HUES48 (cell line): Measurements from ENCODE around the gene RARB.

Experiments used
- H3K27ac ChIP-seq: one replicate; pipeline ENCODE4 v1.7.0; 2013; ENCODE audit warnings: low read depth, low read length, inconsistent platforms
- H3K27me3 ChIP-seq: 2 replicates; pipeline ENCODE4 v1.6.1; 2013; ENCODE audit warnings: mild to moderate bottlenecking, low read length; ENCODE audit not compliant: control insufficient read depth, insufficient read depth
- H3K36me3 ChIP-seq: 2 replicates; pipeline ENCODE4 v1.6.1; 2013; ENCODE audit warnings: low read length; ENCODE audit not compliant: control insufficient read depth, insufficient read depth
- H3K4me1 ChIP-seq: 2 replicates; pipeline ENCODE4 v1.6.1; 2013; ENCODE audit warnings: mild to moderate bottlenecking, low read length; ENCODE audit not compliant: control insufficient read depth, insufficient read depth
- H3K4me3 ChIP-seq: 2 replicates; pipeline ENCODE4 v1.5.1; 2013; ENCODE audit warnings: mild to moderate bottlenecking, low read depth, low read length
- H3K9ac ChIP-seq: 2 replicates; pipeline ENCODE4 v1.6.1; 2013; ENCODE audit warnings: mild to moderate bottlenecking, low read depth, low read length, moderate library complexity
- H3K9me3 ChIP-seq: 2 replicates; pipeline ENCODE4 v1.6.1; 2013; ENCODE audit warnings: low read length; ENCODE audit not compliant: control insufficient read depth, insufficient read depth

RARB gene

GRCh38 chr3:25552251-25552650 is 124.2 kb downstream of the RARB start:
- no peaks in the 10 kb centered on the region for H3K9me3 ChIP-seq

GRCh38 chr3:25554376-25554775 is 126.3 kb downstream of the RARB start:
- Histone ChIP-seq H3K4me3 (no peak overlapping the region), H3K9me3 (no peaks in the 10 kb centered on the region), H3K27me3 (no peaks in the 10 kb centered on the region), H3K36me3 (no peaks in the 10 kb centered on the region), H3K27ac (no peak overlapping the region), H3K4me1 (no peaks in the 10 kb centered on the region), H3K9ac (no peak overlapping the region)

More at GRCh38 chr3:25552251-25552650, 124.2 kb downstream of the RARB start:
- H3K4me1 ChIP-seq: no peaks in the 10 kb centered on the region
- H3K36me3 ChIP-seq: no peaks in the 10 kb centered on the region
- no peak overlapping the region for H3K9ac ChIP-seq
- no peak overlapping the region for H3K27ac ChIP-seq
- H3K4me3 ChIP-seq: no peak overlapping the region
- H3K27me3 ChIP-seq: no peaks in the 10 kb centered on the region

GRCh38 chr3:25555695-25556437 is 127.8 kb downstream of the RARB start:
- Histone ChIP-seq H3K27ac (no peak overlapping the region), H3K4me1 (no peaks in the 10 kb centered on the region), H3K36me3 (no peaks in the 10 kb centered on the region), H3K9ac (no peak overlapping the region), H3K4me3 (no peak overlapping the region), H3K9me3 (no peaks in the 10 kb centered on the region), H3K27me3 (no peaks in the 10 kb centered on the region)

- H3K36me3 ChIP-seq: no peaks in the 10 kb centered on the region
- no peaks in the 10 kb centered on the region for H3K9me3 ChIP-seq
- no peaks in the 10 kb centered on the region for H3K27me3 ChIP-seq
- no peak overlapping the region for H3K9ac ChIP-seq
- no peak overlapping the region for H3K27ac ChIP-seq
- H3K4me3 ChIP-seq: no peak overlapping the region
- no peaks in the 10 kb centered on the region for H3K4me1 ChIP-seq
Observed at GRCh38 chr3:25556447-25556846, 128.4 kb downstream of the RARB start.

- no peak overlapping the region for H3K4me3 ChIP-seq
- H3K9ac ChIP-seq: no peak overlapping the region
- H3K9me3 ChIP-seq: no peaks in the 10 kb centered on the region
- H3K36me3 ChIP-seq: no peaks in the 10 kb centered on the region
- no peak overlapping the region for H3K27ac ChIP-seq
- H3K27me3 ChIP-seq: no peaks in the 10 kb centered on the region
- H3K4me1 ChIP-seq: no peaks in the 10 kb centered on the region
Observed at GRCh38 chr3:25557694-25558093, 129.6 kb downstream of the RARB start.

GRCh38 chr3:25558121-25558520 is 130.1 kb downstream of the RARB start:
- Histone ChIP-seq H3K4me1 (no peaks in the 10 kb centered on the region), H3K36me3 (no peaks in the 10 kb centered on the region), H3K9me3 (no peaks in the 10 kb centered on the region), H3K27me3 (no peaks in the 10 kb centered on the region), H3K27ac (no peak overlapping the region), H3K9ac (no peak overlapping the region), H3K4me3 (no peak overlapping the region)

- Histone ChIP-seq H3K9me3 (no peaks in the 10 kb centered on the region), H3K4me3 (no peak overlapping the region), H3K9ac (no peak overlapping the region), H3K36me3 (no peaks in the 10 kb centered on the region), H3K27ac (no peak overlapping the region), H3K4me1 (no peaks in the 10 kb centered on the region), H3K27me3 (no peaks in the 10 kb centered on the region)
Observed at GRCh38 chr3:25558796-25559195, 130.7 kb downstream of the RARB start.

GRCh38 chr3:25563601-25564000 is 135.5 kb downstream of the RARB start:
- no peak overlapping the region for H3K9ac ChIP-seq
- H3K27ac ChIP-seq: no peak overlapping the region
- H3K4me1 ChIP-seq: no peaks in the 10 kb centered on the region

GRCh38 chr3:25564075-25564474 is 136.0 kb downstream of the RARB start:
- Histone ChIP-seq H3K4me1 (no peaks in the 10 kb centered on the region), H3K9me3 (no peaks in the 10 kb centered on the region), H3K27me3 (no peaks in the 10 kb centered on the region), H3K27ac (no peak overlapping the region), H3K36me3 (no peaks in the 10 kb centered on the region), H3K4me3 (no peak overlapping the region), H3K9ac (no peak overlapping the region)

More at GRCh38 chr3:25563601-25564000, 135.5 kb downstream of the RARB start:
- Histone ChIP-seq H3K36me3 (no peaks in the 10 kb centered on the region), H3K4me3 (no peak overlapping the region), H3K27me3 (no peaks in the 10 kb centered on the region), H3K9me3 (no peaks in the 10 kb centered on the region)

- Histone ChIP-seq H3K4me3 (no peak overlapping the region), H3K27ac (no peak overlapping the region), H3K9ac (no peak overlapping the region), H3K27me3 (no peaks in the 10 kb centered on the region), H3K9me3 (no peaks in the 10 kb centered on the region), H3K36me3 (no peaks in the 10 kb centered on the region), H3K4me1 (no peaks in the 10 kb centered on the region)
Observed at GRCh38 chr3:25565807-25566206, 137.7 kb downstream of the RARB start.

GRCh38 chr3:25566358-25566920 is 138.4 kb downstream of the RARB start:
- Histone ChIP-seq H3K27ac (no peak overlapping the region), H3K4me1 (no peaks in the 10 kb centered on the region), H3K36me3 (no peaks in the 10 kb centered on the region), H3K9me3 (no peaks in the 10 kb centered on the region), H3K4me3 (no peak overlapping the region), H3K9ac (no peak overlapping the region), H3K27me3 (no peaks in the 10 kb centered on the region)
